IMR-90 (cell line): ENCODE measurements around the gene LAGE3. TPM values are rescaled to one million over a fixed set of nuclear protein-coding genes. Genes with fewer than 3 reads are reported as not detected.

Experiments
- ATAC-seq: fragments of 200-7000 bp; cut with Tn5 transposase; 2 replicates; pipeline ENCODE4 v1.9.1; 2020; ENCODE audit warnings: low read depth, mild to moderate bottlenecking, moderate library complexity
- BruUV-seq: library from RNA; stranded (reverse); fragments of 400-500 nt; replicated peaks from 2 replicates; lab custom pipeline; 2021; lab: Mats Ljungman, UMichigan
- CTCF ChIA-PET: fragments of 300-600 bp; formaldehyde crosslinking; extraction: SDS; loops from one replicate; lab custom pipeline; 2021; ENCODE audit warnings: antibody characterized with exemption; lab: Yijun Ruan, JAX
- POLR2A ChIA-PET: fragments of 300-600 bp; sonication (Branson Sonifier 250); formaldehyde crosslinking; loops from one replicate; lab custom pipeline; 2022; ENCODE audit warnings: antibody characterized with exemption; ENCODE audit not compliant: unreplicated experiment; lab: Charles Lee
- DNase-seq: peaks from one replicate; pipeline ENCODE4 v3.0.0; 2013
- H2AFZ ChIP-seq: replicated peaks from 2 replicates; pipeline ENCODE3; 2013; ENCODE audit warnings: low read length, mild to moderate bottlenecking; ENCODE audit not compliant: poor library complexity
- H2AK5ac ChIP-seq: 2 replicates; pipeline ENCODE4 v1.6.1; 2013; ENCODE audit warnings: low read depth, low read length, inconsistent platforms
- H2AK9ac ChIP-seq: replicated peaks from 2 replicates; pipeline ENCODE3; 2013; ENCODE audit warnings: mild to moderate bottlenecking, low read depth, low read length, moderate library complexity; ENCODE audit not compliant: poor library complexity
- H2BK120ac ChIP-seq: 2 replicates; pipeline ENCODE4 v1.6.1; 2013; ENCODE audit warnings: low read depth, low read length, inconsistent platforms
- H2BK15ac ChIP-seq: 3 replicates; pipeline ENCODE4 v1.6.1; 2013; ENCODE audit warnings: low read depth, low read length, inconsistent platforms
- H2BK20ac ChIP-seq: 2 replicates; pipeline ENCODE4 v1.6.1; 2013; ENCODE audit warnings: low read depth, mild to moderate bottlenecking, inconsistent platforms, low read length, moderate library complexity
- H2BK5ac ChIP-seq: 2 replicates; pipeline ENCODE4 v1.6.1; 2013; ENCODE audit warnings: mild to moderate bottlenecking, low read depth, low read length, inconsistent platforms; ENCODE audit not compliant: poor library complexity, severe bottlenecking
- H3K14ac ChIP-seq: replicated peaks from 2 replicates; pipeline ENCODE4 v1.6.1; 2013; ENCODE audit warnings: low read depth, low read length, inconsistent platforms
- H3K18ac ChIP-seq: 2 replicates; pipeline ENCODE4 v1.6.1; 2013; ENCODE audit warnings: low read depth, low read length, control low read depth
- H3K23ac ChIP-seq: 2 replicates; pipeline ENCODE4 v1.6.1; 2013; ENCODE audit warnings: low read depth, low read length, inconsistent platforms
- H3K27ac ChIP-seq: 2 replicates; pipeline ENCODE4 v1.5.1; 2013; ENCODE audit warnings: mild to moderate bottlenecking, control low read depth, low read length; ENCODE audit not compliant: insufficient read depth
- H3K27me3 ChIP-seq: 2 replicates; pipeline ENCODE4 v1.6.1; 2013; ENCODE audit warnings: low read length; ENCODE audit not compliant: control insufficient read depth, insufficient read depth
- H3K36me3 ChIP-seq: 2 replicates; pipeline ENCODE4 v1.6.1; 2013; ENCODE audit warnings: low read length, mixed read lengths; ENCODE audit not compliant: control insufficient read depth, insufficient read depth
- H3K4ac ChIP-seq: 2 replicates; pipeline ENCODE4 v1.6.1; 2013; ENCODE audit warnings: low read depth, low read length, inconsistent platforms
- H3K4me1 ChIP-seq: 2 replicates; pipeline ENCODE4 v1.6.1; 2013; ENCODE audit warnings: low read length, mixed read lengths; ENCODE audit not compliant: control insufficient read depth, insufficient read depth
- H3K4me2 ChIP-seq: 2 replicates; pipeline ENCODE4 v1.6.1; 2013; ENCODE audit warnings: low read depth, mild to moderate bottlenecking, control low read depth, low read length, moderate library complexity
- H3K4me3 ChIP-seq: 2 replicates; pipeline ENCODE4 v1.5.1; 2013; ENCODE audit warnings: low read depth, mild to moderate bottlenecking, control low read depth, low read length, moderate library complexity; ENCODE audit not compliant: insufficient read depth
- H3K56ac ChIP-seq: 2 replicates; pipeline ENCODE4 v1.6.1; 2013; ENCODE audit warnings: low read length, inconsistent platforms; ENCODE audit not compliant: insufficient read depth; ENCODE audit errors: extremely low read depth
- H3K79me1 ChIP-seq, 2 experiments: 2 replicates each; pipeline ENCODE4 v1.6.1; 2013; ENCODE audit warnings: low read length in 2 of 2, inconsistent platforms in 1 of 2, low read depth in 1 of 2
- H3K9ac ChIP-seq: 2 replicates; pipeline ENCODE4 v1.6.1; 2013; ENCODE audit warnings: low read depth, low read length, control low read depth
- H3K9me1 ChIP-seq: 2 replicates; pipeline ENCODE4 v1.6.1; 2013; ENCODE audit warnings: low read length, inconsistent platforms; ENCODE audit not compliant: insufficient read depth
- H3K9me3 ChIP-seq: 2 replicates; pipeline ENCODE4 v1.6.1; 2013; ENCODE audit warnings: low read length; ENCODE audit not compliant: control insufficient read depth, insufficient read depth
- H4K20me1 ChIP-seq: 2 replicates; pipeline ENCODE4 v1.6.1; 2013; ENCODE audit warnings: low read length, inconsistent platforms; ENCODE audit not compliant: insufficient read depth
- H4K5ac ChIP-seq: 2 replicates; pipeline ENCODE4 v1.6.1; 2013; ENCODE audit warnings: mild to moderate bottlenecking, low read depth, low read length, control low read depth
- H4K8ac ChIP-seq, 2 experiments: 2 replicates each; pipeline ENCODE4 v1.6.1; 2013; ENCODE audit warnings: low read depth in 2 of 2, low read length in 2 of 2, control low read depth in 1 of 2, inconsistent platforms in 1 of 2
- H4K91ac ChIP-seq: 2 replicates; pipeline ENCODE4 v1.6.1; 2013; ENCODE audit warnings: low read depth, low read length, inconsistent platforms; ENCODE audit not compliant: insufficient read depth
- BHLHE40 ChIP-seq: fragments of 150-350 bp; IDR thresholded peaks from 2 replicates; pipeline ENCODE4 v1.6.1; 2016; ENCODE audit warnings: mild to moderate bottlenecking, low read depth, low read length
- CHD1 ChIP-seq: IDR thresholded peaks from 2 replicates; pipeline ENCODE4 v1.6.1; 2012; ENCODE audit warnings: low read depth, low read length, improper control_type of control experiment
- CTCF ChIP-seq: conservative IDR thresholded peaks from 2 replicates; pipeline ENCODE4 v1.5.1; 2012; ENCODE audit warnings: mild to moderate bottlenecking, low read depth, low read length, improper control_type of control experiment
- MXI1 ChIP-seq: IDR thresholded peaks from 2 replicates; pipeline ENCODE4 v1.6.1; 2012; ENCODE audit warnings: low read depth, mild to moderate bottlenecking, low read length, moderate library complexity, borderline replicate concordance
- RAD21 ChIP-seq: IDR thresholded peaks from 2 replicates; pipeline ENCODE4 v1.6.1; 2012; ENCODE audit warnings: low read length, improper control_type of control experiment
- RCOR1 ChIP-seq: IDR thresholded peaks from 2 replicates; pipeline ENCODE4 v1.6.1; 2012; ENCODE audit warnings: mild to moderate bottlenecking, low read length, improper control_type of control experiment; ENCODE audit not compliant: insufficient replicate concordance
- RFX5 ChIP-seq: IDR thresholded peaks from 2 replicates; pipeline ENCODE4 v1.8.0; 2012; ENCODE audit warnings: low read depth, mild to moderate bottlenecking, low read length, moderate library complexity
- SMC3 ChIP-seq: fragments of 150-350 bp; IDR thresholded peaks from 2 replicates; pipeline ENCODE4 v1.6.1; 2016; ENCODE audit warnings: low read depth, mild to moderate bottlenecking, antibody characterized with exemption, low read length, moderate library complexity
- USF2 ChIP-seq: fragments of 150-350 bp; IDR thresholded peaks from 2 replicates; pipeline ENCODE4 v1.6.1; 2017; ENCODE audit warnings: mild to moderate bottlenecking, antibody characterized with exemption, low read length, low read depth
- WGBS, 2 experiments: methylation state at CpG; one replicate each; pipeline versions ENCODE4 v1.1.5 to v1.1.7; 2013; ENCODE audit warnings: missing lambda C conversion rate in 2 of 2; ENCODE audit not compliant: insufficient read length in 1 of 2; ENCODE audit errors: extremely low coverage in 2 of 2; 5-methylcytosine and 5-hydroxymethylcytosine counted together
- dilution Hi-C: fragments of 300-500 bp; cut with HindIII; formaldehyde crosslinking; loops from one replicate; pipeline ENCODE4 v1.14.3; 2018; ENCODE audit warnings: low sequenced_read_pairs; ENCODE audit not compliant: unreplicated experiment
- in situ Hi-C: fragments of 300-500 bp; cut with MboI; formaldehyde crosslinking; loops from 3 replicates; pipeline ENCODE4 v1.14.3; 2019; ENCODE audit warnings: low sequenced_read_pairs, inconsistent platforms, mixed read lengths
- intact Hi-C: fragments of 100-400 bp; cut with micrococcal nuclease; formaldehyde crosslinking; loops from 2 replicates; pipeline ENCODE4 v1.10.0; 2022
- polyA plus RNA-seq, 3 experiments: library from polyadenylated mRNA; depleted of rRNA; stranded (reverse); fragments of >200 nt; gene quantifications; 2 replicates each; pipeline ENCODE4 v1.2.3, GENCODE V29; 2012; ENCODE audit warnings: low replicate concordance in 1 of 3
- total RNA-seq: library from RNA; depleted of rRNA; stranded (reverse); fragments of >200 nt; gene quantifications from 2 replicates; pipeline ENCODE4 v1.2.3, GENCODE V29; 2012

Gene LAGE3
- total and polyA plus RNA-seq, 2 of the 4 experiments (the other 2 are of a cell fraction): 3.6 to 14.8 TPM

- Histone ChIP-seq H2BK15ac (no peak overlapping the region), H3K18ac (no peak overlapping the region), H2AK5ac (no peak overlapping the region), H3K4ac (no peak overlapping the region), H3K56ac (no peak overlapping the region), H3K9me3 (peaks cover 3% of the 10 kb centered on the region; the same call in 1 of the 2 replicates), H3K27ac (no peak overlapping the region), H3K36me3 (peaks cover 9% of the 10 kb centered on the region; the same call in 1 of the 2 replicates), H2BK120ac (no peak overlapping the region), H2BK5ac (no peak overlapping the region), H2AFZ (no peak overlapping the region), H4K8ac (no peak overlapping the region), H4K91ac (no peak overlapping the region), H2AK9ac (no peak overlapping the region), H3K14ac (no peak overlapping the region), H4K5ac (no peak overlapping the region), H4K20me1 (no peaks in the 10 kb centered on the region), H3K4me1 (no peaks in the 10 kb centered on the region), H2BK20ac (no peak overlapping the region), H3K4me2 (no peak overlapping the region), H3K27me3 (no peaks in the 10 kb centered on the region), H3K79me1 (peaks cover 8 to 12% of the 10 kb centered on the region in 2 experiments; a peak in 2 of 4 replicates), H3K4me3 (no peak overlapping the region), H3K9me1 (peaks cover 3% of the 10 kb centered on the region), H3K23ac (no peak overlapping the region), H3K9ac (no peak overlapping the region)
- dilution Hi-C loops: no loop called here
- no peak for ATAC-seq
- no TSS peak for BruUV-seq
- in situ Hi-C loops: no loop called here
- POLR2A ChIA-PET: no interaction called here
- 70% methylated on average over 2 of the region's 12 CpGs; no CpG with 5 or more reads in 1 of the 2 experiments for WGBS, 2 experiments
- TF ChIP-seq SMC3: no peak
- TF ChIP-seq USF2: no peak
- TF ChIP-seq RCOR1: no peak
- TF ChIP-seq CTCF: no peak
- TF ChIP-seq CHD1: no peak
- TF ChIP-seq RAD21: no peak
- TF ChIP-seq BHLHE40: no peak
- TF ChIP-seq MXI1: no peak
- TF ChIP-seq RFX5: no peak
- CTCF ChIA-PET: no interaction called here
- no peak for DNase-seq
- intact Hi-C loops: no loop called here
These were observed 32.7 kb upstream of the LAGE3 start for GRCh38 chrX:154511761-154512160.
